DMS114 treated with DMSO at 0.1 percent for 48 hours (cell line): ENCODE data around the gene KCNJ4.

Experiments used
- DNase-seq: peaks from one replicate; lab custom pipeline; 2025; ENCODE audit not compliant: unreplicated experiment; lab: John Stamatoyannopoulos, UW

KCNJ4 gene

GRCh38 chr22:38455076-38455529 lies at the start of gene KCNJ4:
KCNJ4 (minus strand) TSS chr22:38455199; CDS start chr22:38428132, 27,067 bp downstream.
- DNase-seq, result no peak

- DNase-seq, result no peak
These were observed 48.0 kb upstream of the KCNJ4 start for GRCh38 chr22:38503021-38503420.

GRCh38 chr22:38501797-38502672 lies 47.0 kb upstream of the KCNJ4 start:
- DNase-seq, result no peak

GRCh38 chr22:38497869-38498268 lies 42.9 kb upstream of the KCNJ4 start:
- DNase-seq, result no peak

GRCh38 chr22:38494939-38495338 lies 39.9 kb upstream of the KCNJ4 start:
- no peak for DNase-seq

- no peak for DNase-seq
These were observed 39.5 kb upstream of the KCNJ4 start for GRCh38 chr22:38494498-38494897.

GRCh38 chr22:38491707-38492348 lies 36.8 kb upstream of the KCNJ4 start:
- DNase-seq, result no peak

- no peak for DNase-seq
These were observed 35.9 kb upstream of the KCNJ4 start for GRCh38 chr22:38490915-38491314.

- no peak for DNase-seq
These were observed 35.5 kb upstream of the KCNJ4 start for GRCh38 chr22:38490475-38490874.

- no peak for DNase-seq
These were observed 34.7 kb upstream of the KCNJ4 start for GRCh38 chr22:38489561-38490145.

- no peak for DNase-seq
These were observed 34.1 kb upstream of the KCNJ4 start for GRCh38 chr22:38489142-38489541.

GRCh38 chr22:38487946-38488345 lies 32.9 kb upstream of the KCNJ4 start:
- DNase-seq, result no peak

GRCh38 chr22:38485783-38486182 lies 30.8 kb upstream of the KCNJ4 start:
- no peak for DNase-seq

- no peak for DNase-seq
These were observed 29.2 kb upstream of the KCNJ4 start for GRCh38 chr22:38484244-38484643.

- DNase-seq, result no peak
These were observed 27.8 kb upstream of the KCNJ4 start for GRCh38 chr22:38482662-38483308.

- DNase-seq, result no peak
These were observed 26.9 kb upstream of the KCNJ4 start for GRCh38 chr22:38481871-38482332.

- no peak for DNase-seq
These were observed 26.3 kb upstream of the KCNJ4 start for GRCh38 chr22:38481162-38481870.

- DNase-seq, result no peak
These were observed 24.3 kb upstream of the KCNJ4 start for GRCh38 chr22:38479096-38479837.

GRCh38 chr22:38477585-38477984 lies 22.6 kb upstream of the KCNJ4 start:
- no peak for DNase-seq

- no peak for DNase-seq
These were observed 19.1 kb upstream of the KCNJ4 start for GRCh38 chr22:38474003-38474607.
